H1 (cell line): ENCODE measurements around the gene WDR4. TPM values are rescaled to one million over a fixed set of nuclear protein-coding genes. Genes with fewer than 3 reads are reported as not detected.
A peak's percentile ranks its signal among the peaks of the same experiment; 100 is the strongest.

Source experiments
- CTCF ChIA-PET: fragments of 300-600 bp; sonication (Branson Sonifier 250); formaldehyde crosslinking; loops from one replicate; lab custom pipeline; 2021; ENCODE audit not compliant: partially characterized antibody; lab: Charles Lee
- POLR2A ChIA-PET: fragments of 300-600 bp; sonication (Branson Sonifier 250); formaldehyde crosslinking; loops from one replicate; lab custom pipeline; 2021; ENCODE audit warnings: inconsistent platforms; ENCODE audit not compliant: partially characterized antibody; lab: Charles Lee
- DNase-seq, 2 experiments: peaks; one replicate each; pipeline versions ENCODE4 v3.0.0 to v3.0.0-alpha.2; 2010 to 2022; ENCODE audit warnings: low spot score in 2 of 2, low read depth in 1 of 2, mixed read lengths in 1 of 2
- FAIRE-seq: peaks from 2 replicates; lab custom pipeline; 2011; peaks lifted over from hg19 to GRCh38; lab: Jason Lieb, UNC
- H2AFZ ChIP-seq: 2 replicates; pipeline ENCODE4 v1.8.1; 2012; ENCODE audit warnings: low read length, inconsistent platforms
- H2AK5ac ChIP-seq: 2 replicates; pipeline ENCODE4 v1.6.1; 2013; ENCODE audit warnings: low read depth, low read length
- H2BK120ac ChIP-seq: replicated peaks from 2 replicates; pipeline ENCODE3; 2013; ENCODE audit warnings: low read depth, low read length, inconsistent platforms
- H2BK12ac ChIP-seq: 2 replicates; pipeline ENCODE4 v1.6.1; 2013; ENCODE audit warnings: low read depth, low read length
- H2BK15ac ChIP-seq: 2 replicates; pipeline ENCODE4 v1.6.1; 2013; ENCODE audit warnings: low read length
- H2BK20ac ChIP-seq: 2 replicates; pipeline ENCODE4 v1.6.1; 2013; ENCODE audit warnings: low read length
- H2BK5ac ChIP-seq: 2 replicates; pipeline ENCODE4 v1.6.1; 2013; ENCODE audit warnings: low read depth, low read length
- H3K14ac ChIP-seq: 2 replicates; pipeline ENCODE4 v1.6.1; 2013; ENCODE audit warnings: inconsistent platforms; ENCODE audit not compliant: insufficient read length
- H3K18ac ChIP-seq: 2 replicates; pipeline ENCODE4 v1.6.1; 2013; ENCODE audit warnings: low read length; ENCODE audit errors: extremely low read depth
- H3K23ac ChIP-seq: 2 replicates; pipeline ENCODE4 v1.6.1; 2013; ENCODE audit warnings: inconsistent platforms; ENCODE audit not compliant: insufficient read length
- H3K23me2 ChIP-seq: 2 replicates; pipeline ENCODE4 v1.6.1; 2013; ENCODE audit warnings: low read depth, low read length
- H3K27ac ChIP-seq: 2 replicates; pipeline ENCODE4 v1.6.1; 2011; ENCODE audit warnings: low read depth, low read length, inconsistent platforms
- H3K27me3 ChIP-seq, 4 experiments: replicated peaks in 1 of 4; 1 replicate in 1 of 4; 2 replicates in 3 of 4; pipeline versions ENCODE4 v1.6.1 to v1.8.1; 2011 to 2013; ENCODE audit warnings: low read length in 3 of 4, mild to moderate bottlenecking in 3 of 4, inconsistent platforms in 2 of 4, mixed read lengths in 2 of 4, moderate library complexity in 1 of 4; ENCODE audit not compliant: control insufficient read depth in 3 of 4, insufficient read depth in 3 of 4; ENCODE audit errors: extremely low read depth in 1 of 4
- H3K36me3 ChIP-seq, 4 experiments: 2 replicates each; pipeline versions ENCODE4 v1.6.1 to v1.8.1; 2011 to 2013; ENCODE audit warnings: mild to moderate bottlenecking in 4 of 4, low read length in 3 of 4, moderate library complexity in 2 of 4, control low read depth in 1 of 4, inconsistent platforms in 1 of 4; ENCODE audit not compliant: insufficient read depth in 4 of 4, control insufficient read depth in 2 of 4
- H3K4ac ChIP-seq: replicated peaks from 2 replicates; pipeline ENCODE3; 2013; ENCODE audit warnings: low read length, low read depth, mixed read lengths, inconsistent platforms; ENCODE audit not compliant: insufficient read length
- H3K4me1 ChIP-seq, 4 experiments: replicated peaks in 1 of 4; 1 replicate in 1 of 4; 2 replicates in 3 of 4; pipeline versions ENCODE4 v1.6.1 to v1.8.1; 2011 to 2013; ENCODE audit warnings: low read length in 3 of 4, inconsistent platforms in 2 of 4, mixed read lengths in 1 of 4; ENCODE audit not compliant: insufficient read depth in 4 of 4, control insufficient read depth in 3 of 4
- H3K4me2 ChIP-seq, 2 experiments: 2 replicates each; pipeline versions ENCODE4 v1.6.1 to v1.8.1; 2011 to 2013; ENCODE audit warnings: low read depth in 2 of 2, low read length in 2 of 2, control low read depth in 1 of 2, inconsistent platforms in 1 of 2, mild to moderate bottlenecking in 1 of 2; ENCODE audit not compliant: insufficient read depth in 1 of 2
- H3K4me3 ChIP-seq, 4 experiments: fragments of 200-600, 300-600 bp in 1 of 4; sonication (generic), shearing (Covaris generic), sonication (Bioruptor Twin) in 1 of 4; 2 replicates each; pipeline versions ENCODE4 v1.5.1 to v1.8.1; 2011 to 2016; ENCODE audit warnings: low read length in 4 of 4, low read depth in 3 of 4, control low read depth in 2 of 4, inconsistent platforms in 2 of 4, mild to moderate bottlenecking in 2 of 4, mixed read lengths in 1 of 4, moderate library complexity in 1 of 4; ENCODE audit not compliant: insufficient read depth in 2 of 4; ENCODE audit errors: extremely low read depth in 1 of 4
- H3K56ac ChIP-seq: replicated peaks from 2 replicates; pipeline ENCODE3; 2013; ENCODE audit warnings: low read depth, mild to moderate bottlenecking, mixed read lengths, low read length, inconsistent platforms; ENCODE audit not compliant: insufficient read length
- H3K79me1 ChIP-seq: 2 replicates; pipeline ENCODE4 v1.6.1; 2013; ENCODE audit warnings: low read depth, low read length, control low read depth
- H3K79me2 ChIP-seq, 2 experiments: 2 replicates each; pipeline versions ENCODE4 v1.6.1 to v1.8.1; 2012 to 2013; ENCODE audit warnings: low read length in 2 of 2, mild to moderate bottlenecking in 2 of 2, inconsistent platforms in 1 of 2; ENCODE audit not compliant: insufficient read depth in 2 of 2, control insufficient read depth in 1 of 2
- H3K9ac ChIP-seq, 4 experiments: replicated peaks in 1 of 4; 1 replicate in 1 of 4; 2 replicates in 3 of 4; pipeline versions ENCODE4 v1.6.1 to v1.8.1; 2011 to 2013; ENCODE audit warnings: low read depth in 3 of 4, low read length in 3 of 4, control low read depth in 2 of 4, mild to moderate bottlenecking in 2 of 4, moderate library complexity in 2 of 4, inconsistent platforms in 1 of 4; ENCODE audit errors: extremely low read depth in 1 of 4
- H3K9me3 ChIP-seq, 2 experiments: 2 replicates each; pipeline versions ENCODE4 v1.6.1 to v1.8.1; 2012 to 2013; ENCODE audit warnings: mild to moderate bottlenecking in 2 of 2, moderate library complexity in 2 of 2, control low read depth in 1 of 2, inconsistent platforms in 1 of 2, low read depth in 1 of 2, low read length in 1 of 2, mixed read lengths in 1 of 2; ENCODE audit not compliant: insufficient read depth in 2 of 2
- H4K20me1 ChIP-seq, 2 experiments: replicated peaks in 1 of 2; 2 replicates each; pipeline versions ENCODE3 to v1.8.1; 2011 to 2013; ENCODE audit warnings: inconsistent platforms in 2 of 2, low read length in 2 of 2, mild to moderate bottlenecking in 1 of 2; ENCODE audit not compliant: insufficient read depth in 2 of 2, control insufficient read depth in 1 of 2
- H4K5ac ChIP-seq: 2 replicates; pipeline ENCODE4 v1.6.1; 2013; ENCODE audit warnings: low read length, low read depth, mixed read lengths, inconsistent platforms; ENCODE audit not compliant: insufficient read length
- H4K8ac ChIP-seq: 2 replicates; pipeline ENCODE4 v1.8.0; 2013; ENCODE audit warnings: mild to moderate bottlenecking, moderate library complexity, low read length, inconsistent platforms; ENCODE audit not compliant: insufficient read depth; ENCODE audit errors: extremely low read depth
- H4K91ac ChIP-seq: replicated peaks from 2 replicates; pipeline ENCODE3; 2013; ENCODE audit warnings: low read length, mixed read lengths, inconsistent platforms; ENCODE audit not compliant: insufficient read length
- CTCF ChIP-seq, 3 experiments: IDR thresholded peaks; 1 replicate in 2 of 3; 2 replicates in 1 of 3; pipeline versions ENCODE4 v1.5.1 to v1.6.1; 2011; ENCODE audit warnings: low read length in 3 of 3, mild to moderate bottlenecking in 3 of 3, inconsistent platforms in 2 of 3, low read depth in 1 of 3, moderate library complexity in 1 of 3; ENCODE audit not compliant: insufficient read depth in 1 of 3; ENCODE audit errors: control extremely low read depth in 1 of 3
- JUN ChIP-seq: IDR thresholded peaks from 2 replicates; pipeline ENCODE4 v1.6.1; 2011; ENCODE audit warnings: low read depth, mild to moderate bottlenecking, improper control_type of control experiment, low read length
- WGBS, 2 experiments: shearing (Covaris generic) in 1 of 2; methylation state at CpG; one replicate each; pipeline versions ENCODE4 v1.1.6 to v1.1.7; 2013 to 2015; ENCODE audit warnings: low lambda C conversion rate in 2 of 2, mixed read lengths in 2 of 2, inconsistent platforms in 1 of 2, low coverage in 1 of 2, missing lambda C conversion rate in 1 of 2; ENCODE audit not compliant: insufficient replicate concordance in 2 of 2, insufficient coverage in 1 of 2, insufficient read length in 1 of 2; ENCODE audit errors: extremely low coverage in 1 of 2, missing lambda C conversion rate in 1 of 2; 5-methylcytosine and 5-hydroxymethylcytosine counted together
- polyA plus RNA-seq, 7 experiments: library from polyadenylated mRNA; depleted of rRNA in 3 of 7; stranded (reverse) in 5 of 7; unstranded in 2 of 7; fragments of >200 nt in 5 of 7; fragments of 200-250 nt in 2 of 7; gene quantifications; 1 replicate in 5 of 7; 2 replicates in 1 of 7; 4 replicates in 1 of 7; pipeline versions ENCODE4 v1.2.1 to v1.2.3, GENCODE V29; 2011 to 2013; ENCODE audit warnings: missing spikeins in 2 of 7, mixed read lengths in 2 of 7
- total RNA-seq: library from RNA; stranded (reverse); fragmentation: NEBNext Ultra II Directional; extraction: Animal tissue kit (Norgen Biotek cat#: 25700); gene quantifications from 2 replicates; pipeline ENCODE4 v1.2.1, GENCODE V29; 2021

Gene WDR4
- total and polyA plus RNA-seq, 2 of the 8 experiments (the other 6 are each of a cell fraction or from before 2014, with no cell fraction given): 28.9 to 47.8 TPM

- Histone ChIP-seq H3K23ac (no peak overlapping the region), H2BK5ac (peak overlapping the region; percentile 77; the same call in 1 of the 2 replicates), H3K36me3 (peaks cover 18 to 49% (median 40%) of the 10 kb centered on the region in 4 experiments), H3K56ac (no peak overlapping the region), H3K4me3 (no peak overlapping the region), H3K23me2 (0 out of 2 replicates have a peak, but pooled peaks cover 2% of the 10 kb centered on the region), H4K91ac (no peak overlapping the region), H3K14ac (no peak overlapping the region), H3K9ac (peak overlapping the region in 1 of 4 experiments; percentile 14; a peak in 1 of 7 replicates), H3K4me1 (no peaks in the 10 kb centered on the region; a peak in 1 of 7 replicates), H3K27me3 (no peaks in the 10 kb centered on the region), H2BK120ac (no peak overlapping the region), H4K20me1 (peaks cover 28 to 53% of the 10 kb centered on the region in 2 experiments), H2BK15ac (0 out of 2 replicates have a peak overlapping the region, but pooled peaks have one; percentile 25), H4K5ac (no peak overlapping the region), H2AK5ac (no peak overlapping the region), H3K79me1 (peaks cover 27% of the 10 kb centered on the region), H3K27ac (no peak overlapping the region), H3K4me2 (no peak overlapping the region), H3K9me3 (no peaks in the 10 kb centered on the region), H3K79me2 (peaks cover 6 to 84% of the 10 kb centered on the region in 2 experiments; a peak in 3 of 4 replicates), H3K4ac (no peak overlapping the region), H2BK20ac (no peak overlapping the region), H4K8ac (peak overlapping the region; percentile 85; the same call in 1 of the 2 replicates), H3K18ac (no peak overlapping the region), H2AFZ (no peak overlapping the region), H2BK12ac (no peak overlapping the region)
- ChIA-PET CTCF (interaction anchor here (0.7 kb wide), 1 partner anchor 25 kb away, joined by 3 read pairs; no protein-coding TSS in a partner anchor), POLR2A (interaction anchor here (0.5 to 0.9 kb wide), 2 partner anchors 26 to 57 kb away, joined by 3 read pairs; no protein-coding TSS in a partner anchor)
- FAIRE-seq: no peak
- TF ChIP-seq CTCF (IDR thresholded peaks at IDR 0.05; ENCODE audit: control extremely low read depth in 1 of 3, insufficient read depth in 1 of 3, low read depth in 1 of 3, low read length in 3 of 3) (peak in 1 of 3 experiments; percentile 51; a peak in 2 of 4 replicates), JUN (no peak)
- DNase-seq: no peak
- WGBS, 2 experiments: 93% methylated on average over 21 of the region's 21 CpGs; no CpG with 5 or more reads in 1 of the 2 experiments
Observed at GRCh38 chr21:42862774-42863503, 16.4 kb downstream of the WDR4 start.
